Sigmoid colon (tissue), 4 donors: Measurements from ENCODE around the gene CYTH4.

Experiments used
- CTCF ChIP-seq, 4 experiments: fragments of 450-650 bp in 3 of 4; fragments of 200-600 bp in 1 of 4; IDR thresholded peaks; one replicate each; pipeline ENCODE4 v1.5.1; 2016 to 2019; ENCODE audit warnings: antibody characterized with exemption in 4 of 4, mild to moderate bottlenecking in 3 of 4, moderate library complexity in 2 of 4
- EP300 ChIP-seq, 4 donors: sonication (generic); formaldehyde crosslinking; IDR thresholded peaks; one replicate each; pipeline ENCODE4 v1.6.1; 2017; ENCODE audit warnings: antibody characterized with exemption in 4 of 4
- POLR2A ChIP-seq, 2 donors: fragments of 450-650 bp; IDR thresholded peaks; one replicate each; pipeline ENCODE4 v1.6.1; 2016; ENCODE audit warnings: antibody characterized with exemption in 2 of 2, mild to moderate bottlenecking in 2 of 2, moderate library complexity in 2 of 2
- POLR2AphosphoS5 ChIP-seq, 4 donors: sonication (generic); formaldehyde crosslinking; IDR thresholded peaks; one replicate each; pipeline ENCODE4 v1.6.1; 2017; ENCODE audit warnings: antibody characterized with exemption in 4 of 4

DNA sequence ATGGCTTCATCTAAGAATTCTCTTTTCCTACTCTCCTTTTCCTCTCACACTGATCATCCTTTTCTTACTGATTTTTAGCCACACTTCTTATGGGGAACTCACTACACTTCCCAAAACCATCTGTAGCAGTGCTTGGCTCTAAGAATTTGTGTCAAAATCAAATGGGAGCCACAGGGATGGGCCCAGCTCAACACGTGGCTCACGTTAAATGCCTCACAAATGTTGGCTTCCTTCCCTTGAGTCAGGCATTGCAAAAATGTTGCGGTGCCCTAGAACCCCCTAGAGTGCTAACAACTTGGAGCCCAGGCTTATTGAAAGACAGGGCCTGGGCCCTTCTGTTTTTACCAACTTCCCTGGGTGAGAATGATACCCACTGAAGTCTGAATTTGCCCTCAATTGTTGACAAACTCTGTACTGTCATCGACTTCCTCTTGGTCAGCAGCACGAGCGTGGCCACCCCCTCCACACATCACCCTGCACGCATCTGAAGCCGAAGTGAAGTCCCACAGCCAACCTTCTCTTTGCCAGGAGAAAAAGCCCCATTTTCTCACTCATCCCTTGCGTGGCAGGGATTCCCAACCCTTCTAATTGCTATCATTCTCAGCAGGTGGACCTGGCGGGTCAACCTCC lies 75.3 kb downstream of the CYTH4 start:
- TF ChIP-seq CTCF (IDR thresholded peaks at IDR 0.05) (no peak), EP300 (IDR thresholded peaks at IDR 0.05) (no peak), POLR2A (IDR thresholded peaks at IDR 0.05) (no peak), POLR2AphosphoS5 (IDR thresholded peaks at IDR 0.05) (no peak)
